ENCODE results near the gene GSTT4. TPM values are rescaled to one million over a fixed set of nuclear protein-coding genes. Genes with fewer than 3 reads are reported as not detected.
A peak's percentile ranks its signal among the peaks of the same experiment; 100 is the strongest.
"Not testable (repeated sequence)": the region's sequence is repeated elsewhere in the genome, so short reads cannot be mapped to it uniquely, and the experiment has no call there.

GSTT4 gene
- total RNA-seq, 1 donor from 2014 or later, result not detected

GRCh38 chr22:23999779-24000178 is 5.5 kb downstream of the GSTT4 start:
- DNase-seq (ENCODE audit: low spot score); intact Hi-C loops (cut with micrococcal nuclease): not testable (repeated sequence)
- H3K27me3 Mint-ChIP-seq (ENCODE audit: insufficient read depth), result peaks cover 12% of the 10 kb centered on the region

GRCh38 chr22:23997092-23997491 is 8.2 kb downstream of the GSTT4 start:
- H3K27me3 Mint-ChIP-seq (ENCODE audit: insufficient read depth), result peaks cover 9% of the 10 kb centered on the region
- no peak overlapping the region for H3K27ac Mint-ChIP-seq
- no peaks in the 10 kb centered on the region for H3K36me3 Mint-ChIP-seq (ENCODE audit: low read depth)
- H3K4me3 Mint-ChIP-seq, result no peak overlapping the region
- no peaks in the 10 kb centered on the region for H3K4me1 Mint-ChIP-seq (ENCODE audit: low read depth)
- intact Hi-C loops (cut with micrococcal nuclease), result no loop called here
- H3K9me3 Mint-ChIP-seq, result no peaks in the 10 kb centered on the region
- no peak for DNase-seq (ENCODE audit: low spot score)

More at GRCh38 chr22:23999779-24000178, 5.5 kb downstream of the GSTT4 start:
- H3K27ac Mint-ChIP-seq; H3K36me3 Mint-ChIP-seq (ENCODE audit: low read depth); H3K4me1 Mint-ChIP-seq (ENCODE audit: low read depth); H3K4me3 Mint-ChIP-seq; H3K9me3 Mint-ChIP-seq: not testable (repeated sequence)

GRCh38 chr22:23993581-23994177 is 11.6 kb downstream of the GSTT4 start:
- H3K27me3 Mint-ChIP-seq (ENCODE audit: insufficient read depth); DNase-seq (ENCODE audit: low spot score); intact Hi-C loops (cut with micrococcal nuclease); H3K4me3 Mint-ChIP-seq; H3K27ac Mint-ChIP-seq; H3K9me3 Mint-ChIP-seq; H3K36me3 Mint-ChIP-seq (ENCODE audit: low read depth); H3K4me1 Mint-ChIP-seq (ENCODE audit: low read depth): not testable (repeated sequence)

GRCh38 chr22:23993080-23993479 is 12.2 kb downstream of the GSTT4 start:
- H3K4me3 Mint-ChIP-seq; H3K9me3 Mint-ChIP-seq; H3K36me3 Mint-ChIP-seq (ENCODE audit: low read depth); H3K4me1 Mint-ChIP-seq (ENCODE audit: low read depth); intact Hi-C loops (cut with micrococcal nuclease); H3K27me3 Mint-ChIP-seq (ENCODE audit: insufficient read depth); DNase-seq (ENCODE audit: low spot score); H3K27ac Mint-ChIP-seq: not testable (repeated sequence)

- H3K9me3 Mint-ChIP-seq; H3K36me3 Mint-ChIP-seq (ENCODE audit: low read depth); H3K27me3 Mint-ChIP-seq (ENCODE audit: insufficient read depth); H3K4me1 Mint-ChIP-seq (ENCODE audit: low read depth); H3K27ac Mint-ChIP-seq; H3K4me3 Mint-ChIP-seq; DNase-seq (ENCODE audit: low spot score); intact Hi-C loops (cut with micrococcal nuclease): not testable (repeated sequence)
Measured at GRCh38 chr22:23989583-23990244, 15.5 kb downstream of the GSTT4 start.

GRCh38 chr22:23986538-23987178 is 18.6 kb downstream of the GSTT4 start:
- Mint-ChIP-seq H3K27ac (peak overlapping the region; percentile 14), H3K4me1 (ENCODE audit: low read depth) (peaks cover 11% of the 10 kb centered on the region)
- H3K27me3 Mint-ChIP-seq (ENCODE audit: insufficient read depth); intact Hi-C loops (cut with micrococcal nuclease); H3K36me3 Mint-ChIP-seq (ENCODE audit: low read depth); H3K4me3 Mint-ChIP-seq; DNase-seq (ENCODE audit: low spot score); H3K9me3 Mint-ChIP-seq: not testable (repeated sequence)

GRCh38 chr22:23986089-23986488 is 19.2 kb downstream of the GSTT4 start:
- DNase-seq (ENCODE audit: low spot score); intact Hi-C loops (cut with micrococcal nuclease); H3K4me3 Mint-ChIP-seq; H3K9me3 Mint-ChIP-seq; H3K27me3 Mint-ChIP-seq (ENCODE audit: insufficient read depth); H3K36me3 Mint-ChIP-seq (ENCODE audit: low read depth): not testable (repeated sequence)
- H3K27ac Mint-ChIP-seq, result peak overlapping the region; percentile 14
- H3K4me1 Mint-ChIP-seq (ENCODE audit: low read depth), result peaks cover 11% of the 10 kb centered on the region

- H3K4me1 Mint-ChIP-seq (ENCODE audit: low read depth), result peaks cover 11% of the 10 kb centered on the region
- no peaks in the 10 kb centered on the region for H3K36me3 Mint-ChIP-seq (ENCODE audit: low read depth)
- H3K27ac Mint-ChIP-seq, result no peak overlapping the region
- DNase-seq (ENCODE audit: low spot score), result peak; percentile 43
- H3K4me3 Mint-ChIP-seq, result no peak overlapping the region
- intact Hi-C loops (cut with micrococcal nuclease), result loop anchor here (5.0 kb wide), 3 partner anchors 173 to 543 kb away; no protein-coding TSS in a partner anchor
- H3K27me3 Mint-ChIP-seq (ENCODE audit: insufficient read depth), result peaks cover 3% of the 10 kb centered on the region
- no peaks in the 10 kb centered on the region for H3K9me3 Mint-ChIP-seq
Measured at GRCh38 chr22:23984430-23984829, 20.8 kb downstream of the GSTT4 start.

GRCh38 chr22:23980567-23980966 is 24.7 kb downstream of the GSTT4 start:
- H3K4me3 Mint-ChIP-seq; H3K36me3 Mint-ChIP-seq (ENCODE audit: low read depth); DNase-seq (ENCODE audit: low spot score); H3K27me3 Mint-ChIP-seq (ENCODE audit: insufficient read depth); H3K4me1 Mint-ChIP-seq (ENCODE audit: low read depth); H3K27ac Mint-ChIP-seq; H3K9me3 Mint-ChIP-seq: not testable (repeated sequence)
- intact Hi-C loops (cut with micrococcal nuclease), result loop anchor here (5.0 kb wide), 3 partner anchors 177 to 547 kb away; no protein-coding TSS in a partner anchor

GRCh38 chr22:23979557-23980240 is 25.6 kb downstream of the GSTT4 start, which contains the start of gene GSTT2:
TSS of gene GSTT2 (plus strand) at chr22:23980134.
- not testable (repeated sequence) for H3K9me3 Mint-ChIP-seq; H3K36me3 Mint-ChIP-seq (ENCODE audit: low read depth); H3K4me3 Mint-ChIP-seq; DNase-seq (ENCODE audit: low spot score); H3K27ac Mint-ChIP-seq; H3K27me3 Mint-ChIP-seq (ENCODE audit: insufficient read depth); H3K4me1 Mint-ChIP-seq (ENCODE audit: low read depth)
- intact Hi-C loops (cut with micrococcal nuclease), result loop anchor here (5.0 kb wide), 3 partner anchors 178 to 548 kb away; no protein-coding TSS in a partner anchor

GRCh38 chr22:23977304-23977703 is 27.9 kb downstream of the GSTT4 start:
- H3K4me3 Mint-ChIP-seq; H3K4me1 Mint-ChIP-seq (ENCODE audit: low read depth); H3K9me3 Mint-ChIP-seq; H3K27ac Mint-ChIP-seq; H3K36me3 Mint-ChIP-seq (ENCODE audit: low read depth); DNase-seq (ENCODE audit: low spot score); H3K27me3 Mint-ChIP-seq (ENCODE audit: insufficient read depth); intact Hi-C loops (cut with micrococcal nuclease): not testable (repeated sequence)

- DNase-seq (ENCODE audit: low spot score); H3K4me3 Mint-ChIP-seq; intact Hi-C loops (cut with micrococcal nuclease): not testable (repeated sequence)
Measured at GRCh38 chr22:23974836-23975352, 30.4 kb downstream of the GSTT4 start.

More at GRCh38 chr22:23974836-23975352, 30.4 kb downstream of the GSTT4 start:
- H3K27me3 Mint-ChIP-seq (ENCODE audit: insufficient read depth); H3K9me3 Mint-ChIP-seq; H3K27ac Mint-ChIP-seq: not testable (repeated sequence)
- Mint-ChIP-seq H3K36me3 (ENCODE audit: low read depth) (peaks cover 12% of the 10 kb centered on the region), H3K4me1 (ENCODE audit: low read depth) (peaks cover 14% of the 10 kb centered on the region)

Data from activated T-helper 1 cell treated with anti-CD3 and anti-CD28 coated beads, Interleukin-12 subunit alpha, Interleukin-12 subunit beta, Interleukin-2, Interleukin-4 antibody, amounts not matched to agents 30 ng/mL and 10 ng/mL and 1 ng/mL, durations not matched to agents 14 hours and 24 hours and 36 hours (primary cell).